Mesenchymal stem cell (in vitro differentiated cells and primary cell): Measurements from ENCODE around the gene ERG.

Experiments
- DNase-seq: peaks from one replicate; pipeline ENCODE4 v3.0.0-alpha.2; 2013
- H2AFZ ChIP-seq: one replicate; pipeline ENCODE4 v1.6.1; 2013; ENCODE audit warnings: low read depth, mild to moderate bottlenecking, control low read depth, inconsistent platforms, low read length, moderate library complexity
- H2AK5ac ChIP-seq: 2 replicates; pipeline ENCODE4 v1.6.1; 2013; ENCODE audit warnings: low read length, moderate library complexity, mild to moderate bottlenecking, inconsistent platforms; ENCODE audit not compliant: severe bottlenecking
- H2BK120ac ChIP-seq: one replicate; pipeline ENCODE4 v1.6.1; 2013; ENCODE audit warnings: low read depth, mild to moderate bottlenecking, inconsistent platforms, low read length, moderate library complexity
- H2BK12ac ChIP-seq, 2 experiments: one replicate each; pipeline ENCODE4 v1.6.1; 2013; ENCODE audit warnings: inconsistent platforms in 2 of 2, low read length in 2 of 2, mild to moderate bottlenecking in 2 of 2, moderate library complexity in 2 of 2, control low read depth in 1 of 2
- H2BK15ac ChIP-seq: one replicate; pipeline ENCODE4 v1.6.1; 2013; ENCODE audit warnings: mild to moderate bottlenecking, low read depth, inconsistent platforms; ENCODE audit not compliant: poor library complexity, severe bottlenecking
- H2BK5ac ChIP-seq: 2 replicates; pipeline ENCODE4 v1.6.1; 2013; ENCODE audit warnings: low read depth, mild to moderate bottlenecking, low read length, control low read depth, inconsistent platforms; ENCODE audit not compliant: poor library complexity, severe bottlenecking
- H3K14ac ChIP-seq, 2 experiments: one replicate each; pipeline ENCODE4 v1.6.1; 2013; ENCODE audit warnings: inconsistent platforms in 2 of 2, low read length in 2 of 2, control low read depth in 1 of 2, mild to moderate bottlenecking in 1 of 2, moderate library complexity in 1 of 2
- H3K18ac ChIP-seq, 2 experiments: one replicate each; pipeline ENCODE4 v1.6.1; 2013; ENCODE audit warnings: inconsistent platforms in 2 of 2, low read length in 2 of 2, control low read depth in 1 of 2, low read depth in 1 of 2, mild to moderate bottlenecking in 1 of 2
- H3K23ac ChIP-seq, 2 experiments: one replicate each; pipeline ENCODE4 v1.6.1; 2013; ENCODE audit warnings: inconsistent platforms in 2 of 2, low read length in 2 of 2, mild to moderate bottlenecking in 2 of 2, moderate library complexity in 2 of 2, control low read depth in 1 of 2
- H3K27ac ChIP-seq: 2 replicates; pipeline ENCODE4 v1.5.1; 2013; ENCODE audit warnings: mild to moderate bottlenecking, moderate library complexity, low read length, control low read depth, inconsistent platforms; ENCODE audit not compliant: poor library complexity, severe bottlenecking
- H3K27me3 ChIP-seq, 2 experiments: 2 replicates each; pipeline versions ENCODE4 v1.6.1 to v1.7.0; 2013; ENCODE audit warnings: low read length in 2 of 2, mild to moderate bottlenecking in 2 of 2, moderate library complexity in 2 of 2, control low read depth in 1 of 2, inconsistent platforms in 1 of 2; ENCODE audit not compliant: control insufficient read depth in 1 of 2, insufficient read depth in 1 of 2
- H3K36me3 ChIP-seq, 2 experiments: 2 replicates each; pipeline versions ENCODE4 v1.6.1 to v1.7.0; 2013; ENCODE audit warnings: low read length in 2 of 2, control low read depth in 1 of 2, inconsistent platforms in 1 of 2, low read depth in 1 of 2, mild to moderate bottlenecking in 1 of 2; ENCODE audit not compliant: insufficient read depth in 2 of 2, control insufficient read depth in 1 of 2
- H3K4ac ChIP-seq, 2 experiments: one replicate each; pipeline ENCODE4 v1.6.1; 2013; ENCODE audit warnings: inconsistent platforms in 2 of 2, low read length in 2 of 2, mild to moderate bottlenecking in 2 of 2, moderate library complexity in 2 of 2, control low read depth in 1 of 2, low read depth in 1 of 2
- H3K4me1 ChIP-seq: 2 replicates; pipeline ENCODE4 v1.6.1; 2013; ENCODE audit warnings: low read depth, low read length, control low read depth; ENCODE audit not compliant: control insufficient read depth, insufficient read depth
- H3K4me2 ChIP-seq: 2 replicates; pipeline ENCODE4 v1.6.1; 2013; ENCODE audit warnings: low read length, mild to moderate bottlenecking, inconsistent platforms; ENCODE audit not compliant: poor library complexity, severe bottlenecking
- H3K4me3 ChIP-seq, 2 experiments: 2 replicates each; pipeline versions ENCODE4 v1.5.1 to v1.7.0; 2013; ENCODE audit warnings: low read length in 2 of 2, mild to moderate bottlenecking in 2 of 2, control low read depth in 1 of 2, low read depth in 1 of 2; ENCODE audit not compliant: insufficient read depth in 1 of 2
- H3K79me1 ChIP-seq: replicated peaks from 2 replicates; pipeline ENCODE4 v1.6.1; 2013; ENCODE audit warnings: mild to moderate bottlenecking, control low read depth, low read length, inconsistent platforms; ENCODE audit not compliant: poor library complexity, severe bottlenecking
- H3K9ac ChIP-seq: 2 replicates; pipeline ENCODE4 v1.7.0; 2013; ENCODE audit warnings: mild to moderate bottlenecking, low read length, moderate library complexity
- H3K9me3 ChIP-seq: 2 replicates; pipeline ENCODE4 v1.7.0; 2013; ENCODE audit warnings: mild to moderate bottlenecking, low read length; ENCODE audit not compliant: control insufficient read depth
- H4K8ac ChIP-seq: one replicate; pipeline ENCODE4 v1.6.1; 2013; ENCODE audit warnings: inconsistent platforms, mild to moderate bottlenecking, low read length, moderate library complexity
- H4K91ac ChIP-seq: one replicate; pipeline ENCODE4 v1.6.1; 2013; ENCODE audit warnings: mild to moderate bottlenecking, low read length, inconsistent platforms
- WGBS: methylation state at CpG from one replicate; pipeline ENCODE4 v1.1.7; 2013; ENCODE audit warnings: mixed read lengths; 5-methylcytosine and 5-hydroxymethylcytosine counted together

The ERG gene

GRCh38 chr21:38505654-38506523, 7.6 kb upstream of the ERG start:
- H3K18ac ChIP-seq, result no peak overlapping the region
- H2BK5ac ChIP-seq, result no peak overlapping the region
- no peak overlapping the region for H3K4ac ChIP-seq
- H3K9me3 ChIP-seq, result no peaks in the 10 kb centered on the region
- H3K4me3 ChIP-seq, result no peak overlapping the region
- no peak overlapping the region for H3K23ac ChIP-seq
- H2BK15ac ChIP-seq, result no peak overlapping the region
- no peak overlapping the region for H3K9ac ChIP-seq
- H4K91ac ChIP-seq, result no peak overlapping the region
- no peak overlapping the region for H3K27ac ChIP-seq
- H2AK5ac ChIP-seq, result no peak overlapping the region
- peak; percentile 77 for DNase-seq
- peaks cover 4% of the 10 kb centered on the region for H3K4me1 ChIP-seq
- no peaks in the 10 kb centered on the region for H3K36me3 ChIP-seq
- H2AFZ ChIP-seq, result no peak overlapping the region
- H3K27me3 ChIP-seq, result peaks cover 4 to 17% of the 10 kb centered on the region in 2 experiments
- no peak overlapping the region for H2BK120ac ChIP-seq
- H3K14ac ChIP-seq, result no peak overlapping the region
- no peak overlapping the region for H3K4me2 ChIP-seq
- H4K8ac ChIP-seq, result no peak overlapping the region
- H2BK12ac ChIP-seq, result no peak overlapping the region
- 17% methylated on average over 4 of the region's 9 CpGs for WGBS
- no peaks in the 10 kb centered on the region for H3K79me1 ChIP-seq

GRCh38 chr21:38504066-38504465, 5.8 kb upstream of the ERG start:
- WGBS, result 84% methylated on average over 2 of the region's 2 CpGs
- Histone ChIP-seq H3K27ac (no peak overlapping the region), H2BK5ac (no peak overlapping the region), H3K9me3 (no peaks in the 10 kb centered on the region), H3K4me1 (peaks cover 4% of the 10 kb centered on the region), H3K27me3 (peaks cover 0 to 7% of the 10 kb centered on the region in 2 experiments), H2BK120ac (no peak overlapping the region), H3K4me2 (no peak overlapping the region), H3K4me3 (peak overlapping the region in 1 of 2 experiments; percentile 9), H3K23ac (no peak overlapping the region), H3K36me3 (no peaks in the 10 kb centered on the region), H3K9ac (peak overlapping the region; percentile 4), H3K79me1 (no peaks in the 10 kb centered on the region), H2BK15ac (no peak overlapping the region), H4K8ac (no peak overlapping the region), H2BK12ac (no peak overlapping the region), H4K91ac (no peak overlapping the region), H3K14ac (no peak overlapping the region), H2AK5ac (no peak overlapping the region), H3K4ac (no peak overlapping the region), H3K18ac (no peak overlapping the region), H2AFZ (no peak overlapping the region)
- no peak for DNase-seq

GRCh38 chr21:38503583-38503982, 5.3 kb upstream of the ERG start:
- peak; percentile 85 for DNase-seq
- Histone ChIP-seq H3K4me3 (peak overlapping the region in 1 of 2 experiments; percentile 9), H3K4me2 (no peak overlapping the region), H3K9ac (peak overlapping the region; percentile 4), H2AK5ac (no peak overlapping the region), H3K36me3 (no peaks in the 10 kb centered on the region), H2AFZ (no peak overlapping the region), H3K9me3 (no peaks in the 10 kb centered on the region), H3K27me3 (peaks cover 0 to 2% of the 10 kb centered on the region in 2 experiments), H3K23ac (no peak overlapping the region), H3K4ac (no peak overlapping the region), H3K18ac (no peak overlapping the region), H2BK5ac (no peak overlapping the region), H2BK15ac (no peak overlapping the region), H3K79me1 (no peaks in the 10 kb centered on the region), H4K8ac (no peak overlapping the region), H3K27ac (no peak overlapping the region), H2BK12ac (no peak overlapping the region), H4K91ac (no peak overlapping the region), H2BK120ac (peak overlapping the region; percentile 3), H3K14ac (no peak overlapping the region), H3K4me1 (peaks cover 4% of the 10 kb centered on the region)
- WGBS, result 32% methylated on average over 9 of the region's 10 CpGs

- Histone ChIP-seq H2BK15ac (no peak overlapping the region), H3K27me3 (no peaks in the 10 kb centered on the region), H2BK5ac (no peak overlapping the region), H3K9me3 (no peaks in the 10 kb centered on the region), H4K8ac (no peak overlapping the region), H2BK120ac (no peak overlapping the region), H2AK5ac (no peak overlapping the region), H3K18ac (peak overlapping the region in 1 of 2 experiments; percentile 12), H3K79me1 (no peaks in the 10 kb centered on the region), H3K4me3 (no peak overlapping the region), H3K9ac (no peak overlapping the region), H2AFZ (peak overlapping the region; percentile 27), H3K14ac (no peak overlapping the region), H3K23ac (no peak overlapping the region), H3K4me1 (peaks cover 1% of the 10 kb centered on the region), H4K91ac (no peak overlapping the region), H3K4ac (no peak overlapping the region), H2BK12ac (no peak overlapping the region), H3K4me2 (no peak overlapping the region), H3K36me3 (no peaks in the 10 kb centered on the region), H3K27ac (no peak overlapping the region)
- 96% methylated on average over 6 of the region's 6 CpGs for WGBS
- DNase-seq, result no peak
Measured at GRCh38 chr21:38500073-38500472, 1.8 kb upstream of the ERG start.
